HG03571 (cell line): ENCODE data around the gene BMP7.
"Not testable (repeated sequence)": the region's sequence is repeated elsewhere in the genome, so short reads cannot be mapped to it uniquely, and the experiment has no call there.

Experiments used
- ATAC-seq: cut with Tn5 transposase; IDR thresholded peaks from one replicate; pipeline ENCODE4 v1.9.1; 2021; ENCODE audit not compliant: unreplicated experiment

Gene BMP7

DNA sequence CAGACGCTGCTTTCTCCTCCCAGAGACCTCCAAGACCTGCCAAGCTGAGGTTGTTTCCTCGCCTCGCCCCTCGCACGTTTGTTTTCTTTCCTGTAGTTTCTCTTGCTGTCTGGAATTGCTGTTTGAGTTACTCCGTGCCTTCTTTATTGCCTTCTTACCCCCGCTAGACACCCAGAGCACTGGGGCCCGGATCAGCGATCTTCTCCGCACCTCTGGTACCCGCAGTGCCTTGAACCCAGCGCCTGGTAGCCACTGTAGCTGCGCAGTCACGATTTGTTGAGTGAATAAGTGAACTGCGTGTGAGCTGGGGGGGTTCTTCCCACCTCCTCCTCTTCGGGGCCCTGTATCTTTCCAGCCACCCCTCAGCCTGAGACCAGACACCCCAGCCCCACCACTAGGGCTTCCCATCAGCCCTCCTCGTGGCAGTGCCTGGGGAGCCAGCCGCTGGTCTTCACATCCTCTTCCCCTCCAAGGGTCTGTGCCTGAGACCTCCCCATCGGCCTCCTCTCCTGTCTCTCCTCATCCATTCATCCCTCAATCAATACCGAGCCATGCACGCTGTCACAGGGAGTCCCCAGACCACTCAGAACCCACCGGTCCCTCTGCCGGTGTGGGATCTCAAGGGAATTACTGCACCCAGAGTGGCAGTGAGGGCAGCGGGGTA lies 849 bp upstream of the BMP7 start:
- ATAC-seq: no peak

DNA sequence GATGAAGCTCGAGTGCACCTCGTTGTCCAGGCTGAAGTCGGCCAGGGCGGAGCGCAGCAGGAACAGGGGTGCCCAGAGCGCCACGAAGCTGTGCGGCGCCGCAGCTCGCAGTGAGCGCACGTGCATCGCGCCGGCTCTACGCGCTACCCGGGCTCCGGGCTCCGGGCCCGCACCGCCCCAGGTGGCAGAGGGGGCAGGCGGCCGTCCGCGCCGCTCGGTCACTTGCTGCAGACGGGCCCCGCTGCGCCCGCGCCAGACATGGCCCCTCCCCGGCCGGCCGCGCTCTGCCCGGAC lies 497 bp downstream of the BMP7 start:
- no peak for ATAC-seq

DNA sequence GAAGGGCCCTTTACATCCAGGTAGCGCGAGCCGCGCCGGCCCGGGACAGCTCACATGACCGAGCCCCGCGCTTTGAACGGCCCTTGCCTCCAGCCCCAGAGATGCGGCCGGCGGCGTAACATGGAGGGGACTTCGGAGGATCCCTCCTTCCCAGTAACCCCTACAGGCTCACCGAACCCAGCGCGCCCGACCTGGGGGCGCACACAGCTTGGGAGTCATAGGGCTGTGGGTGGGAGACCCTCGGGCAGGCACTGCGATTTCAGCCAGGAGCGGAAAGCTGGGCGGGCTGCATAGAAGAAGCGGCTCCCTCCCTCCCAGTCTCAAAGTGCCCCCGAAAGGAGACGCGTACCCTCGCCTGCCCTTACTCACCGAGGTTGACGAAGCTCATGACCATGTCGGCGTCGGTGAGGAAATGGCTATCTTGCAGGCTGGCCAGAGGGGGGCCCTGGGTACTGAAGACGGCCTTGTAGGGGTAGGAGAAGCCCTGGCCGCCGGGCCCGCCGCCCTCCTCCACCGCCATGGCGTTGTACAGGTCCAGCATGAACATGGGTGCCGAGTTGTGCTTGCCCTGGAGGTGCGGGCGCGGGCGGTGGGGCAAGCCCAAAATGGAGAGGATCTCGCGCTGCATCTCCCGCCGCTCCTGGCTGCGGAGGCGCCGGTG lies 975 bp downstream of the BMP7 start:
- no peak for ATAC-seq

DNA sequence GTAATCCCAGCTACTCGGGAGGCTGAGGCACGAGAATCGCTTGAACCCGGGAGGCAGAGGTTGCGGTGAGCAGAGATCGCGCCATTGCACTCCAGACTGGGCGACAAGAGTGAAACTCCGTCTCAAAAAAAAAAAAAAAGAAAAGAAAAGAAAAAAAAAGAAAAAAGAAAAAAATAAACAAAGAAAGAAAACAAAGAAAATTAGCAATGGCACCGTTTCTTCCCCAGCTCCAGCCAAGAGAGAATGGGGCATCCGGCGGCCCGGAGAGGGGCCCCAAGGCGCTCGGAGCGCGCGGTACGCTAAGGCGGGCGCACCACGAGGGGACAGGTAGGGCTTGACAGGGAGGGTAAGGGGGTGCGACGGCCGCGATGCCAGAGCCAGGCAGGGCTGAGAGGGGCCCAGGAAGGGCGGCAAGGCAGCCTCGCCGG lies 1.5 kb downstream of the BMP7 start:
- ATAC-seq: not testable (repeated sequence)

DNA sequence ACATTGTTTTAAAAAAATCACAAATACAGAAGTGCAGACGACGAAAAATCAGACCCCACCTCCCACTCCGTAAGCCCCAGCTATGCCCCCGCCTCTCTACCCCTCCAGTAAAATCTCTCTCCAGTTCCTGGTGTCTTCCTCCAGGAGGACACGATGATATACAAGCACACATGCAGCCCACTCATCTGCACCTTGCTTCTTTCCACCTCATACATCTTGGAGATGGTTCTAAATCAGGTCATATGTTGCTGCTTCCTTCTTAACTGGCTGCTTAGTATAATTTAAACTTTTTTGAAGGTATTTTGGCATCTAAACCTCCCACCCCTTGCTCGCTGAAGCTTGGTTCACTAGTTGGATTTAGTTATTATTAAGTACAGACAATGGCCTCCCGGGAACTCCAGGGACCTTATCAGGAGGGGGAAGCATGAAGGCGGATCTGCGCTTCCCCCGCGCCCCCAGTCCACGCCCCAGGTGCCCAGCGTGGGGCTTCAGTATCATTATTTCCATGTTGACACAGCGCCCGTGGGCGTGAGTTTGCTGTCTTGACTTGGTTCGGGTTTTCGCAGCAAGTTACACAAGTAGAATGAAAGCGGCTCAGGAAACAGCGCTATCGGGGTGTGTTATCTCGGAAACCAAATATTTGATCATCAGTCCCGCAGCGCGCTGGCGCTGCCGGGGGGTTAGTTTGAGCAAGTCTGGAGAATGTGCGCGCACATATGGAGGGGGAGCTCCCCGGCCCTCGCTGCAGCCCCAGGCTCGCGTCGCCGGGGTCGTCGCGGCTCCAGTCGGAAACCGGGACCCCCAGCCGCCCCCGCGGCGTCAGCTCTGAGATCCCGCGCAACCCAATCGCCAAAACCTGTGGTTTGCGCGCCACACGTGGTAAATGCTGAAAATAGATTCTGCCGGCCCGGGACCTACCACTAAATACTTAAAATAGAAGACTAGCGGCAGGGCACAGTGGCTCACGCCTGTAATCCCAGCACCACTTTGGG lies 2.3 kb downstream of the BMP7 start:
- ATAC-seq: no peak

DNA sequence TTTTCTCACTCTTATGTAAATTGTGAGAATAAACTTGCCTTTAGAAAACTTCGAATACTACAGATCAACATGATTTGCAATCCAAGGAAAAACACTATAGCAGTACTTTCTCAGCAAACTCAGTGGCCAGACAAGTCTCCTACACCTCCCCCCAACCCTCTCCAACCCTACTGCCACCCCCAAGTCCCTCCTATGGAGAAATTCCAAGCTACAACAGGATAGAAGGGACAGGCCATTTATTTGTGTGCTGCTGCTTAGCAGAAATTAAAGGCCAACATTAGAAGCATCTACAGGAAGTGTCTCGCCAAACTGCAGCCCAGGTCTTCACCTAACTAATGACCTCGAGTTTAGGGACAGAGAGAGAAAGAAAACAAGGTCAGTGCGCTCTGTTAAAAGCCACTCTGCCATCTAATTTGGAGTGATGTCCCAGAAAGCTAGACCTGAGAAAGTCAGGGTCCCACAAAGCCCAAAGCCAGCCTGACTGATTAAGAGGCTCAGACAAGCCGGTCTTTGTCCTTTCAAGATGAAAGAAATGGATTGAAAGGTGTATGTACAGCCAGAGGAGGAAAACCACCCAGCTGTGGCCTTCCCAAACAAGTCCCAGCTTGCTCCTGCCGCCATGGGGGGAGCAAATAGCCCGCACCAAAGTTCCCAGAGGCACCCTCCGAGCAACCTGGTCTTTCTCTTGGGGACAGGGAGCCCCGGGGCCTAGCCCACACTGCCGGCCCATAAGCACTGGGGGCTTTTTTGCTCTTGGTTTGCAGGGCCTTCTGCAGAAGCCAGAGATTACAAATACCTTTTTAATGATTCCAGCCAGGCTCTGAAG lies 3.4 kb downstream of the BMP7 start:
- ATAC-seq: no peak

DNA sequence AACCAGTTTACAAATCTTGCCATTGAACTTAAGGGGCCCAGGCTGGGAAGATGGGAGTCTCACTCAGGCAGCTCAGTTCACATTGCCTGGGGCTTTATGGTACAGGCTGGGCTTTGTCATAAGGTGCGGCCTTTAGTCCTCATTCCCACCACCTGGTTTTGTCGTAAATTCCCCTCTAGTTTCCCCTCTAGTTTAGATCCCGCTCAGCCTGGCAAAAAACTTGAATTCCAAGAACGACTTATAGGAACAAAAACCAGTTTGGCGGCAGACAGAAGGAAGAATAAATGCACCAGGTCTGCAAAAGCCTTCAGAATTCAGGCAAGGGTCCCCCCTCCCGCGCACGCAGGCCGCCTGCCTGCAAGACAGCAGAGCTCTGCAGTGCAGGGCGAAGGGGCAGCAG lies 4.1 kb downstream of the BMP7 start:
- ATAC-seq: no peak

DNA sequence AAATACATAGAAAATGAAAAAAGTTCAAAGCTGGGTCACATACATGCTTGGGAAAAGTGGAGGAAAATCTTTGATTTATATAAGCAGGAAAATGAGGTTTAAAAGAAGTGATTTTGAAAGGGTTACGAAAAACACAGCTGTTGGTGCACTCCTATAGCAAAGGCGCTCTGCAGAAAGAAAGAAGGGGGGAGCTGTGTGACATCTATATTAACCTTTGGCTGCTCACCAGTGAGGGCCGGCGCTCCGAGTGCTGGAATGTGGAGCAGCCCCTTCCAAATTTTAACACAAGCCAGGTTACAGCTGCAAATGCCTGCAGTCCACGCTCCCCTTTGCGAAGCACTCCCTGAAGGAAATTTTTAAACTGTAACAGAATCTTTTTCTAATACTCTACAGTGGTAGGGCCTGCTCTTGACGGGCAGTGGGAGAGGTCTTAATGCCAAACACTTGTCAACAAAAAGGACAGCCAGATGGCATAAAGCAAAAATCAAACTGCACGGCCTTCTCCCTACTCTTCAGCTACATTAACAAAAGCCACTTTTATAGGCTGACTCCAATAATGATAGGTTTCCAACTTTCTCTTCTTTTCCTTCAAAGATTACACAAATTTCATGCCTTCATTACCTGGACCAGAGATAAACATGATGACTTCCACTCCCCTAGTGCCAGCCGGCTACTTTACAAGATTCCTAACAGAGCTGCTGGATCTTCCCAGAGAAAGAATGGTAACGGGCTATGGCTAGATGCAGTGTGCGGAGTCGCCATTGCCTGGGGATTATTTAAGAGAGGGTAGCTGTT lies 4.8 kb downstream of the BMP7 start:
- no peak for ATAC-seq

DNA sequence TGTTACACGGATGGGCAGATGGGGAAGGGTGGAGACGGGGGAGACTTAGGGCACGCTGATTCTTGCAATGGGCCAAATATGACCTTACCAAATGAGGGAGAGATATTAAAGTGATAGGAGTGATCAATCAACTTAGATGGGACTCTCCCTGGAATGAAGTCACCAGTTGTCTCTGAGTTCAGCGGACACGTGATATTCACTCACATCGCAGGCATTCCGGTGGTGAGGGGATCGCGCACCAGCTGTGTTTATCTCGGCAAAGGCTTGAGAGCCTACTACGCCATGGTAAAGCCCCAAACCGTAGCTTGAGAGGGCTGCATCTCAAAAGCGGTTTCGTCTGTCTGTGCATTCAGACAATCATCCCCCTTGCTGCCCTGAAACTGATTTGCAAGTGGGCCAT lies 5.5 kb downstream of the BMP7 start:
- ATAC-seq: no peak

DNA sequence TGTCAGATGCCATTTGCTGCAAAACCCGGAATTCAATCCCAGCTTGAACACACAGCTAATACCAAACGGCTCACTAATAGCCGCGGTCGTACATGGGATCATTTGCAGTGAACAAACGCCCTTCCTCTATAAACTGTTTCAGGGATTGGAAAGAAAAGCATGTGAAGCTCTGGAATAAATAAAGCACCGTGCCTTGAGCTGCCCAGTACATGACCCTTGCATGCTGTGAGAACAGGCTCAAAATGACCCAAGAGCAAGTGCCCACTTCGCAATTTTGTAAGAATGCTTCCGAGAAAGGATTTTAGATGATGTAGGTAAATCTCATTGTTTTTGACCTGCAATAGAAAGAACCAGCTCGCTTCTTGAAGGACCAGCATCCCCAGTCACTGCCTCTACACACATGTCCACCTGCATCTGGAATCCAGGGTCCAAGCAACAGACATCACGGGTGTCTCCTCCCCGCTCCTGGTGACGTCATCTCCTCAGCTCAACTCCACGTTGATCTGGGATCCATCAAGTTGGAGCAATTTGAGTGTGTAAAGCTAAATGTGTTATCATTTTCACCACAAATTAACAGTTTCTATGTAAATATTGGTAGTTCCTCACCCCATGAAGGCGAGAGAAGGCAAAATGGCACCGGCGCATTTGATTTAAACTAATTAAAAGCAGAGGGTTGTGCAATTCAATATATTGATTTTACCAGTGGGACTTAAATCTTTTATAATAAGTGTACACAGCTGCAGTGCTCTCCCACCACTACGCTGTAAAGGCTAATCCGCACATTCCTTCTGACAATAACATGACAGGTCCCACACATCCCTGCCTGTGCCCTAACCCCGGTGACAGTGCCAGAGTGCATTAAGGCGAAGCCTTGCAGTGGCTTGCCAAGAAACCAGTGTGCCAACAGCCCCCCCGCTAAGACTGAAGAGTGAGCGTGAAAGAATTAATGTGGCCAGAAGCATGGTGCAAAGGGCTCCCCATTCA lies 6.2 kb downstream of the BMP7 start:
- no peak for ATAC-seq

DNA sequence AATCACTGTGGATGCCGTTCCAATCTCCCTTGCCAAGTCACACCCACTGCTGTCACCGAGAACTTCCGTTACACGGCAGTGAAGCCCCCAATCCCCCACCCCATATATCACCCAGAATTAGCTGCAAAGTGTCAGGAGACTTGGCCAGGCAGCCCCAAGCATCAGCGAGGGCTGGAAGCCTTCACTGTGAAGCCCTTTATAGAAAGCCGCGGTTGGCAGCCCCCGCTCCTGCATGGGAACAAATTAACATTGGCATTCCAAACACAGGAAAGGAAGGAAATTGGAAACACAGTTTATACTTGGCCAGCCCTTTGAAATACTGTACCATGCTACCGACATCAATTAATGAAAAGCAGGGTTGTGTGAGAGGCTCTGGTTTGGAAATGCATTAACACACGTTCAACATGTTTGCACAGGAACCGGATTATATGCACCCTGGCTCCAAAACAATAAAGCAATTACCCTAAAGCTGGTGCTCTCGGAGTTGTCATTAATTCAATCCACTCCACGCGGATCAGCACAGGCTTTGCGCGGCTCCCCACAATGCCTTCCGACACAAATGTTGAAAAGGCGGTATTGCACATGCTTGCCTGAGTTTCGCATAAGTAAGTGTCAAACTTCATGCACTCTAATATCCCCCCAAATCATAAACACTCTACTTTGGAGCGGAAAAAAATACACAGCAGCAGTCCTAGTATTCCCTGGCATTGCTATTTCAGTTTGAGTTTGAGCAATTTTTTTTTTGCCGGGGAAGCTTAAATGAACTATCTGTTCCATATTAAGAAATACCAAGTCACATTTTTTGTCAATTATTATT lies 7.1 kb downstream of the BMP7 start:
- ATAC-seq: no peak

DNA sequence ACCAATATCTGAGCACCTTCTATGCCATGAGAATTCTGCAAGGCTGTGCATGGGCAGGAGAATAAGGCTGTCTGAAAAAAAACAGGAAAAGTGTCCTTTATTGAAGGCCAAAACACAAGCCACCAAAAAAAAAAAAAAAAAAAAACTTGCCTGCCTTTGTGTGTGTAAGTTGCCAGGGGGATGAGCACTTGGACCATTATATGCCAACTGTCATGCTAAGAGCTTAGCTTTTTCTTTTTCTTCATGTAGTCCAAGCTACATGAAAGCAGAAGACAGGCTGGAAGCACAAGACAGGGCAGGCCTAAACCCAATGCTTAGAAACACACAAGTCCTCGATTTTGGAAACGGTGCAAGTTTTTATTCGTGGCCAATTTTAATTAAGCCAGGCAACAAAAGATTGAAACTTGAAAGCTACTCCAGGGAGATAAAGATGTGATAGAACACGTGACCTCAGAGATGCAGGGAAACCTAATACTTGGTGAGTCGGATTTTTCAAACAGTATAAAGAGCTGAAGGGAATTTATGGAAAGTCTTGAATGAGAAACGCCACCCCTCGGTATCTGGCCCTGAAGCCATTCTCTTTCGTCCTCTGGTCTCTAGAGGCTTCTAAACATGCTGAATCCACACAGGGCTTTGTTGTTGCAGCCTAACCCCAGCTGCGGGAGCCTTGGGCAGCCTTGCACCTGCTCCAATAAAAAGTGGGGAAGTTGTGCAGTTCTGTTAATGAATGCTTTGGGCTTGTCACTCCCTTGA lies 8.6 kb downstream of the BMP7 start:
- no peak for ATAC-seq

DNA sequence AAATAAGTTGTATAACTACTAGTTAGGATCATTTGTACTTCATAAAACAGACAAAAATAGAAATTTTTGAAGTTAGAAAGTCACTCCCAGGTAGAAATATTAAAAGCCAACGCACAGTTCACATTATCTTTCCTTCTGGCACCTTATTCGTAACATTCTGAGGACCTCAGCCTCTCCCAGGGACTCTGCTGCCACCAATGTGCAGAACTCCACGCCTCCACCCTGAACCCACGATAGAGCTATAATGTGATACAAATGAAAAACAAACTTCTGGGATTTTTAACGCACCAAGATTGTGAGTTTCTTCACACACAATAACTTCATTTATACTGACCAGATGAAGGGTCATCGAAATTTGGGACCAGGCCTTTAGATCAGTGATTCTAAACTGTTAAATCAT lies 9.5 kb downstream of the BMP7 start:
- ATAC-seq: no peak

DNA sequence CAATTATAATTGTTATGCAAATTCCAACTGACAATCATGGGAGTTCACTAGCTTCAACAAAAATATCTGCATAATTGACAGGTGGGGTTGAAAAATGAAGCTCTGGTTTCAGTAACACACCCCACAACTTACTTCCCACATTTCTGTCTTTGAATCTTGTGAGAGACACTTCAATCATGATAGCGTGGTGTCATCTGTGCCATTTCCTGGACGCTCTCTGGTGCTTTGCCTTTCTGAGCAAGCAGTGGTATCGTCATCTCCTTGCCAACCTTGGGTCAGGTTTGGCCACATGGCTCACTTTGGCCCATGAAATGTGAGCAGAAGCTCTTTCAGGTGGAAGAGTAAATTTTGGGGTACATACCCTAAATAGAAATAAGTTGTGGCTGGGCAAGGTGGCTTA lies 10.2 kb downstream of the BMP7 start:
- no peak for ATAC-seq

DNA sequence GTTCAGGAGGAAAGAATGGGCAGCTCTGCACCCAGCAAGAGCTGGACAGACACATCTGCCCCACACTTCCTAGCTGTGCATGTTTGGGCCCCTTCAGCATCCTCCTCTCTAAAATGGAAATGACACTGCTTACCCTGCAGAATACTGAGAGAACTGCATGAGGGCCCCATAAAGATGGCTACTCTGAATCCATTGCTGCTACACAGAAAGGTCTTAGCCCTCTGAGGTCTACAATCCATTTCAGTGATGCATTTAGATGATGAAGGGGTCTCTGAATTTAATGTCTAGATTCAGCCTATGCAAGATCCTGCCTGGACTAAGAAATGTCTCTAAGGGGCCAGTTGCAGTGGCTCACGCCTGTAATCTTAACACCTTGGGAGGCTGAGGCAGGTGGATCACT lies 11.3 kb downstream of the BMP7 start:
- no peak for ATAC-seq

DNA sequence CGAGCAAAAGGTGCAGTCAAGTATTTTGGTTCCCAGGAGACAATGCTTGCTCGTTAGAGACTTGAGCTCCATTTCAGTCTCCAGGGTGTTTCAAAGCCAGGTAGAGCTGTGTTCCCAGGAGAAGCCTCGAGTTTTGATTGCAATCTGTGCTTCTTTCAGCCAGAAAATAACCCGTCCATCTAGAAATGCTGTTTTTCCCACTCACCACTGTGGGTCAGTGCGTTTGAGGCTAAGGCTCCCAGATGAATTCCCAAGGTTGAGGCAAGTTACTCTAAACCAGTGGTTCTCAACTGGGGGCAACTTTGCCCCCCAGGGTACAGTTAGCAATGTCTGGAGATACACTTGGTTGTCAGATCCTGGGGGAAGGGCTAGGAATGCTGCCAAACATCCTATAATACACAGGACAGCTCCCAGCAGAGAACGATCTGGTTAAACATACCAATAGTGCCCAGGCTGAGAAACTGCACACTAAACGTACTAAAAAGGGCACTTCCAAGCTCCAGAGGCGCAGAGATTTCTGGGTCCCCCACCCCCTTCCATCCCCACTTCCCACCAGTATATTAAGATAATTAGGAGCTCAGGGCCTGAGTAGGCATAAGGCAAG lies 13.8 kb downstream of the BMP7 start:
- ATAC-seq: no peak

DNA sequence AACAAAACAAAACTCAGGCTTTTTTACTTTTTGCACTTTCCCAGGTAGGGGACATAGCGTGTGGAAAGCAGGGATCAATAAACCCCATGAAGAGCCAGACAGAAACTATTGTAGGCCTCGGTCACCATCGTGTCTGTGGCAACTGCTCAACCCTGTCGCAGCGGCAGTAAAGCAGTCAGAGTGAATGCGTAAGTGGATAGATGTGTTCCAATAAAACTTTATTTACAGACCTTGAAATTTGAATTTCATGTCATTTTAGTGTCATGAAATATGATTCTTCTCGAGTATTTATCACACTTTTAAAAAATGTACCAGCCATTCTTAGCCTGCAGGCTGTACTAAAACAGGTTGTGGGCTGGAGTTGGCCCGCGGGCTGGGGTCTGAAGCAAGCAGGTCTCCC lies 14.5 kb downstream of the BMP7 start:
- no peak for ATAC-seq
